NCI-H460 (cell line): ENCODE data around the gene PIM1. TPM values are rescaled to one million over a fixed set of nuclear protein-coding genes. Genes with fewer than 3 reads are reported as not detected.

ENCODE experiments used
- DNase-seq: peaks from one replicate; pipeline ENCODE4 v3.0.0-alpha.2; 2016; ENCODE audit warnings: low read depth; ENCODE audit errors: extremely low read depth
- total RNA-seq: library from RNA; depleted of rRNA; stranded (reverse); fragments of >200 nt; shearing (Covaris generic); gene quantifications from 2 replicates; pipeline ENCODE4 v1.2.3, GENCODE V29; 2014

Gene PIM1
- total RNA-seq, 1 experiment from 2014 or later: 14.2 TPM

GRCh38 chr6:37137201-37138090, 32.5 kb upstream of the PIM1 start:
- no peak for DNase-seq

- DNase-seq: no peak
These were observed 31.1 kb upstream of the PIM1 start for GRCh38 chr6:37138856-37139229.

- DNase-seq: no peak
These were observed 30.6 kb upstream of the PIM1 start for GRCh38 chr6:37139230-37139962.

- DNase-seq: no peak
These were observed 29.8 kb upstream of the PIM1 start for GRCh38 chr6:37140145-37140544.

- DNase-seq: no peak
These were observed 28.5 kb upstream of the PIM1 start for GRCh38 chr6:37141281-37142049.

GRCh38 chr6:37142050-37142614, 27.8 kb upstream of the PIM1 start:
- DNase-seq: no peak

- DNase-seq: no peak
These were observed 26.4 kb upstream of the PIM1 start for GRCh38 chr6:37143585-37143984.

- no peak for DNase-seq
These were observed 24.5 kb upstream of the PIM1 start for GRCh38 chr6:37145443-37145842.

GRCh38 chr6:37146735-37147157, 23.2 kb upstream of the PIM1 start:
- DNase-seq: no peak

- no peak for DNase-seq
These were observed 20.2 kb upstream of the PIM1 start for GRCh38 chr6:37149745-37150144.

GRCh38 chr6:37150314-37150713, 19.6 kb upstream of the PIM1 start:
- no peak for DNase-seq

- no peak for DNase-seq
These were observed 14.3 kb upstream of the PIM1 start for GRCh38 chr6:37155394-37156312.

GRCh38 chr6:37158508-37158907, 11.4 kb upstream of the PIM1 start:
- DNase-seq: no peak

GRCh38 chr6:37160922-37161778, 8.8 kb upstream of the PIM1 start:
- DNase-seq: no peak

GRCh38 chr6:37162740-37163139, 7.2 kb upstream of the PIM1 start:
- DNase-seq: no peak

GRCh38 chr6:37168163-37168758, 1.7 kb upstream of the PIM1 start:
- no peak for DNase-seq

- no peak for DNase-seq
These were observed 999 bp upstream of the PIM1 start for GRCh38 chr6:37168811-37169495.
